GM19463 (cell line): ENCODE data around the gene SPESP1.

Experiments used
- ATAC-seq: cut with Tn5 transposase; IDR thresholded peaks from one replicate; pipeline ENCODE4 v1.9.1; 2021; ENCODE audit warnings: mild to moderate bottlenecking, moderate library complexity; ENCODE audit not compliant: unreplicated experiment

The SPESP1 gene

DNA sequence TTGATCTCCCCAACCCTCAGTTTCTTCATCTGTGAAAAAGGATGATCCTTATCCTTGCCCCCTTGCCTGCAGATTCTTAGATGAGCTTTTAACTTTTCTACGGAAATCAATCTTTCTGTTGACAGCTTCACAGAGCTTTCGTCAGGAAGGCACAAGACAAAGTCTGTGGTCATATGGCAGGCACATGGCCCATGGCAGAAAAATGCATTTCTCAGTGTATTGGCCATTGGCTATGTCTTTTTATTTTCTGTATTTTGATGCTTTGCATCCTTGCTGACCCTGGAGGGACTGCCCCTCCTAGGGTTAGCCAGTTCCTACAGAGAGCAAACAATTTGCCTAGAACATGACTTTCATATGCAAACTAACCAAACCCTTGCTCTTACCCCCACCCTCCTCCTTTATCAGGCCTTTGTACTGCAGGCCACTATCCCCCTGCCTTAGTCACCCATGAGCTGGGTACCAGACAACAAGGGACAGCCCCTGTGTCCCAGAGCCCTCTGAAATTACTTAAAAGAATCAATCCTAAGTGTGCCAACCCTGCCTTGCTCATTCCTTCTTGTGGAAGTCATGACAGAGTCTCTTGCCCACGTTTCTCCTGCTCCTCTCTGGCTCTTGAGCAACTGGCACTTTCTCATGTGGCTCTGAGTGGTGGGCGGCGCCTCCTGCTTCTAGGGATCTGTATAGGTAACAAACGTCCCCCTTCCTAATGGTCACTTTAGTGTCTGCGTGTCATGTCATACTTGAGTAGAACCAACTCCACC, 60.1 kb downstream of the SPESP1 start:
- ATAC-seq, result no peak

DNA sequence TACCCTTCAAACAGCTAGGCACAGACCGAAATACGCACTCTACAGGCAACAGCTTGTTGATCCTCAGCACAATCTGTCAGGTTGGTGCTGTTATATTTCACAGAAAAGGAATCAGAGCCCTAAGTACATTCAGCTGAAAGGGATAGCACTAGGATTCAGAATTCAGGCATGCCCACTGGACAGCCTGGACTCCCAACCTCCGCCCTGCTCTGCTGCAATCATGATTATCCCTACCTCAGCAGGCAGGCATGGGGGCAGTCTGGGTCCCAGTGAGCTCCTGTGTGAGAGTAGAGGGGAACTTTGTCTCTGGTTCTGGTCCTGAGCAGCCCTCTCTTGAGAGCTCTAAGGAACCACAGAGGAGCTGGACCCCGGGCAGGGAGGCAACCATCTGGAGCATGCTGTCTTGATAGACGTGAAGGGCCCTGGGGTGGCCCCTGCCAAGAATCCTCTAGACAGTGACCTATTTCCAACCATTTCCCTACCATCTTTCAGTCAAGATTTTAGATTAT, 60.7 kb downstream of the SPESP1 start:
- no peak for ATAC-seq

DNA sequence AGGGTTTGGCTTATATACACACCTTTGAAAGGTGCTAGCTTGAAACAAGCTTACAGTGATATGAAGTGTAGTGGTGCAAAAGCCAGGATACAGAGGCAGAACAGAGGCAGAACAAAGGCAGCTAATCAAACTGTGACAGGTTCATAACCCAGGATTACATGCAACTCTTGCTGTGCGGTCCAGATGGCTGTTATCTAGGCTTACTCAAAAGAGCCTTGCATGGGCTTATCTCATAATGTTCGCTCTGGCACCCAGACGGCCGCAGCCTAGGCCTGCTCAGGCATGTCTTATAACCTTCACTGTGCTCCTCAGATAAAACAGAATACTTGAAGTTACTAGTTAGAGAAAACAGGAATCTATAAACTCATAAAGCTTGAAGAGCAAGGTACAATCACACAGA, 61.4 kb downstream of the SPESP1 start:
- ATAC-seq, result no peak

DNA sequence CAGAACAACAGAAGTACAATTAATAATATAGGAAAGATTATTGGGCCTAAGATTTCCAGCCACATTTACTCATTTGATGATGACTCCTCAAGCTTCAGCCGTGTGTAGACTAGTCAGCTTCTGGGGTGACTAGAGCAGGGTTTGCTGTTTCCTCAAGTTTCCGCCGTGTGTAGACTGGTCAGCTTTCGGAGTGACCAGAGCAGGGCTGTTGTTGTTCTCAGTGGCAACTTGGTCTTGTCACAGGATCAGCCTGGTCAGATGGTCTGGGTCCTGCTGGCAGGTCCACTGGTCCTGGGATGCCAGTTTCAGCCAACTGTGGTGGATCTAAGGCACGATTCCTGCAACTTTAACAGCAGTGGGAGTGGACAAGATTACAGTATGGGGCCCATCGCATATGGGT, 62.4 kb downstream of the SPESP1 start:
- ATAC-seq, result no peak

DNA sequence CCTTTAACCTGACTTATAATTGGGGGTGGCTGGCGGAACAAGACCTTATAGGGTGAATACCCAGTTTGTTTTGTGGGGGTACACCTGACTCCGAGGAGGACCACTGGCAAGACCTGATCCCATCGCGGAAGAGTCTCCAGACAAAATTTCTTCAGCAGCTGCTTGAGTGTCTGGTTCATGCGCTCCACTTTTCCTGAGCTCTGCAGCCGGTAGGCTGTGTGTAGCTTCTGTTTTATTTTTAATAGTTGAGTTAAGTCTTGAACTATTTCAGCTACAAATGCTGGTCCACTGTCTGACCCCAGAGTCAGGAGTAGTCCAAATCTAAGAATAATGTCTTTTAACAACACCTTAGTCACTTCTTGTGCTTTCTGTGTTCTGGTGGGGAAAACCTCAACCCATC, 63.0 kb downstream of the SPESP1 start:
- no peak for ATAC-seq

DNA sequence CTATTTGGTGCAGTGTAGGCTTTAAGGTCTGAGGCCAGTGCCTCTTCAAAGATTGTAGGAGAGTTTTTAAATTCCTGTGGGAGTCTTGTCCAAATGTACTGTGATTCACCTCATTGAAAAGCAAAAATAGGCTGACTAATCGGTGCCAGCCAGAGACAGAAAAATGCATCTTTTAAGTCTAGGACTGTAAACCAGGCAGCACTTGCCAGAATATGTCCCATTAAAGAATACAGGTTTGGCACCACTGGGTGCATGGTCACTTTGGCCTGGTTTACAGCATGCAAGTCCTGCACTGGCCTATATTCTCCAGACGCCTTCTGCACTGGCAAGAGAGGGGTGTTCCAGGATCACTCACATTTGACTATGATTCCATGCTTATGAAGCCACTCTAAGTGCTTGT, 63.8 kb downstream of the SPESP1 start:
- no peak for ATAC-seq

DNA sequence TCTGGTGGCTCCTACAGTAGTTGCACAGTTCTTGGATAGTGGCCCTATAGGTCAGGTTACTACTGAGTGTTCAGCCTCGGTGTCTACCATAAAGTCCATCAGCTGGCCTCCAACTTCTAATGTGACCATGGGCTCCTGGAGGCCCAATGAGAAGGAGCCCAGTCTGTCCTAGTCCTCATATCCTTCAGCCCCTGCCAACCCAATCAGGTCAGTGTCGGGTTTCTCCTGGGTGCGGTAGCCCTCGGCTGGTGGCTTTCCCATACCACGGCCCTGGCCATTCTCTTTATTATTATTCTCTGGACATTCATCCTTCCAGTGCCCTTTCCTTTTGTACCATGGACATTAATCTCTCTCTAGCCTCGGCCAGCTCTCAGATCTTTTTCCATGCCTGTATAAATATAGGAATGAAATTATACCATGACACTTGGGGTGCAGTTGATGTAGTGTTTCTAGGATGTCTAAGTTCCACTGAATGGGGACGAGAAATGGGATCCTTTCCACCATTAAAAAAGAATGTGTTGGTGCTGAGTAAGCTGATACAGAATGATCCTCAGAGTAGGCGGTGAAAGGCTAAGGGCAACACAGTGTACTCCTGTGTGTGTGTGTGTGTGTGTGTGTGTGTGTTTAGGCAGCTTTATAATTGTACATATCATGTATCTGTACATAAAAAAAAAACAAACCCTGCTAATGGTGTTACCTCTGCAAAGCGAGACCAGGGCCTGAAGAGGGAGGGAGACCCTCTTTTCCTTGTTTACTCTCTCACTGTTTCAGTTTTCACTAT, 64.8 kb downstream of the SPESP1 start:
- ATAC-seq, result no peak
